B cell (primary cell): ENCODE measurements around the gene MCTP1.

ENCODE experiments used
- EZH2 ChIP-seq: IDR thresholded peaks from 2 replicates; pipeline ENCODE4 v1.6.1; 2012; ENCODE audit warnings: borderline replicate concordance, low read depth, mild to moderate bottlenecking, moderate library complexity, low read length; ENCODE audit not compliant: insufficient read depth, poor library complexity, severe bottlenecking
- TF ChIP-seq, protein P1 (sequence below): fragments of 200-600 bp; IDR thresholded peaks from one replicate; pipeline ENCODE4 v1.8.0; 2022; ENCODE audit warnings: antibody characterized with exemption, mild to moderate bottlenecking

DNA sequence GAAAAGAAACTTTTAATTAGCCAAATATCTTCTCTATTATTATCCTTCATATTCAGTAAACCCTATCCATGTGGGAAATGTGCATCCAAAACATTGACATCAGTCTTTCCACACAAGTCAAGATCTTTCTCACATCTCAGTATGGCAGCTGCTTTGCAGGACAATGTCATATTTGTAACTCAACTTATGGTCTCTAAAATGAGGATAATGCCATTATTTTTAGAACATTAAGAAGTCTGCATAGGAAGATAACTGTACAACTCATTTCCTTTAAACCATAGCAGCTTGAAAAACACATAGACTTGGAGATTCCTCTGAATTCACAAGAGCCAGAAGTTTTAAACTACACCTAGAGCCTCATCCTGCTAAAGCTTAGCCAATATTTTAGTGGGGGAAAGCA, 43.7 kb downstream of the MCTP1 start:
- TF ChIP-seq, protein P1, sequence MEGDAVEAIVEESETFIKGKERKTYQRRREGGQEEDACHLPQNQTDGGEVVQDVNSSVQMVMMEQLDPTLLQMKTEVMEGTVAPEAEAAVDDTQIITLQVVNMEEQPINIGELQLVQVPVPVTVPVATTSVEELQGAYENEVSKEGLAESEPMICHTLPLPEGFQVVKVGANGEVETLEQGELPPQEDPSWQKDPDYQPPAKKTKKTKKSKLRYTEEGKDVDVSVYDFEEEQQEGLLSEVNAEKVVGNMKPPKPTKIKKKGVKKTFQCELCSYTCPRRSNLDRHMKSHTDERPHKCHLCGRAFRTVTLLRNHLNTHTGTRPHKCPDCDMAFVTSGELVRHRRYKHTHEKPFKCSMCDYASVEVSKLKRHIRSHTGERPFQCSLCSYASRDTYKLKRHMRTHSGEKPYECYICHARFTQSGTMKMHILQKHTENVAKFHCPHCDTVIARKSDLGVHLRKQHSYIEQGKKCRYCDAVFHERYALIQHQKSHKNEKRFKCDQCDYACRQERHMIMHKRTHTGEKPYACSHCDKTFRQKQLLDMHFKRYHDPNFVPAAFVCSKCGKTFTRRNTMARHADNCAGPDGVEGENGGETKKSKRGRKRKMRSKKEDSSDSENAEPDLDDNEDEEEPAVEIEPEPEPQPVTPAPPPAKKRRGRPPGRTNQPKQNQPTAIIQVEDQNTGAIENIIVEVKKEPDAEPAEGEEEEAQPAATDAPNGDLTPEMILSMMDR: no peak
- TF ChIP-seq EZH2: no peak
